H1 (cell line): ENCODE results near the gene DDX11. TPM values are rescaled to one million over a fixed set of nuclear protein-coding genes. Genes with fewer than 3 reads are reported as not detected.
A peak's percentile ranks its signal among the peaks of the same experiment; 100 is the strongest.

Experiments used
- BACH1 ChIP-seq: IDR thresholded peaks from 2 replicates; pipeline ENCODE4 v1.6.1; 2012; ENCODE audit warnings: low read length, improper control_type of control experiment
- E2F6 ChIP-seq: IDR thresholded peaks from 2 replicates; pipeline ENCODE4 v1.6.1; 2012; ENCODE audit warnings: inconsistent platforms
- NRF1 ChIP-seq: IDR thresholded peaks from 2 replicates; pipeline ENCODE4 v1.6.1; 2011; ENCODE audit warnings: mild to moderate bottlenecking, low read depth, low read length, improper control_type of control experiment
- SP1 ChIP-seq: IDR thresholded peaks from 2 replicates; pipeline ENCODE4 v1.6.1; 2011; ENCODE audit warnings: low read depth, low read length
- TAF1 ChIP-seq: IDR thresholded peaks from 2 replicates; pipeline ENCODE4 v1.6.1; 2011; ENCODE audit warnings: mild to moderate bottlenecking, low read depth, low read length
- TBP ChIP-seq: IDR thresholded peaks from 2 replicates; pipeline ENCODE4 v1.6.1; 2011; ENCODE audit warnings: low read depth, low read length, improper control_type of control experiment
- polyA plus RNA-seq, 7 experiments: library from polyadenylated mRNA; depleted of rRNA in 3 of 7; stranded (reverse) in 5 of 7; unstranded in 2 of 7; fragments of >200 nt in 5 of 7; fragments of 200-250 nt in 2 of 7; gene quantifications; 1 replicate in 5 of 7; 2 replicates in 1 of 7; 4 replicates in 1 of 7; pipeline versions ENCODE4 v1.2.1 to v1.2.3, GENCODE V29; 2011 to 2013; ENCODE audit warnings: missing spikeins in 2 of 7, mixed read lengths in 2 of 7
- total RNA-seq: library from RNA; stranded (reverse); fragmentation: NEBNext Ultra II Directional; extraction: Animal tissue kit (Norgen Biotek cat#: 25700); gene quantifications from 2 replicates; pipeline ENCODE4 v1.2.1, GENCODE V29; 2021

The DDX11 gene
- total and polyA plus RNA-seq, 2 of the 8 experiments (the other 6 are each of a cell fraction or from before 2014, with no cell fraction given), result 61.6 to 141 TPM

GRCh38 chr12:31073527-31074332, at the start of gene DDX11 (continued):
- TF ChIP-seq SP1 (peak; percentile 44; the same call in 1 of the 2 replicates), BACH1 (peak; percentile 61; the same call in 1 of the 2 replicates), TAF1 (peak; percentile 61), TBP (peak; percentile 62), NRF1 (peak; percentile 61), E2F6 (peak; percentile 73)
